ENCODE measurements around the gene IL17B. TPM values are rescaled to one million over a fixed set of nuclear protein-coding genes. Genes with fewer than 3 reads are reported as not detected.

IL17B gene
- total and polyA plus RNA-seq, 9 of the 15 experiments (the other 6 are each of a cell fraction or from before 2014, with no cell fraction given), result 0.28 to 2.6 (median 0.53) TPM; not detected in 2

DNA sequence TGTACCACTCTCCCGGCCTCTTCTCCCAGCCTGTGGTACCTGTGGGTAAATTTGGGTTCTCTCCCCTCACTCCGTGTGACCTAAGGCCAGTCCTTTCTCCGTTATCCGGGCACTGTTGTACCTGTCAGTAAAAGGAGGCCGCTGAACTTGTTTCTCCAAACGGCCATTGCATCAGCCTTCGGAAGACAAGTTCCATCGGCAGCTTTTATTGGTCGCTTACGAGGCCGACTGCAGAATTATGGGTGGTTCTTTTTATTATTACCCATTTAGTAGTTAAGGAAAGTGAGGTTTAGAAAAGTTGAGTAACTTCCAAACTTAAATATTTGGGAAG lies 33.2 kb downstream of the IL17B start (continued):
- TF ChIP-seq, protein P1, sequence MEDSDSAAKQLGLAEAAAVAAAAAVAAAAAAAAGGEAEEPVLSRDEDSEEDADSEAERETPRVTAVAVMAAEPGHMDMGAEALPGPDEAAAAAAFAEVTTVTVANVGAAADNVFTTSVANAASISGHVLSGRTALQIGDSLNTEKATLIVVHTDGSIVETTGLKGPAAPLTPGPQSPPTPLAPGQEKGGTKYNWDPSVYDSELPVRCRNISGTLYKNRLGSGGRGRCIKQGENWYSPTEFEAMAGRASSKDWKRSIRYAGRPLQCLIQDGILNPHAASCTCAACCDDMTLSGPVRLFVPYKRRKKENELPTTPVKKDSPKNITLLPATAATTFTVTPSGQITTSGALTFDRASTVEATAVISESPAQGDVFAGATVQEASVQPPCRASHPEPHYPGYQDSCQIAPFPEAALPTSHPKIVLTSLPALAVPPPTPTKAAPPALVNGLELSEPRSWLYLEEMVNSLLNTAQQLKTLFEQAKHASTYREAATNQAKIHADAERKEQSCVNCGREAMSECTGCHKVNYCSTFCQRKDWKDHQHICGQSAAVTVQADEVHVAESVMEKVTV (CRISPR knock-in tag; IDR thresholded peaks at IDR 0.05), result peak; percentile 11; the same call in 1 of the 2 replicates
- no peak for TF ChIP-seq GABPA (tag; conservative IDR thresholded peaks at IDR 0.05; ENCODE audit: low read depth)
- no peak for TF ChIP-seq MBD2 (IDR thresholded peaks at IDR 0.05; ENCODE audit: borderline replicate concordance, low read depth)
- TF ChIP-seq ZSCAN32 (CRISPR knock-in tag; IDR thresholded peaks at IDR 0.05), result peak; percentile 80; the same call in 1 of the 2 replicates
- TF ChIP-seq, protein P2, sequence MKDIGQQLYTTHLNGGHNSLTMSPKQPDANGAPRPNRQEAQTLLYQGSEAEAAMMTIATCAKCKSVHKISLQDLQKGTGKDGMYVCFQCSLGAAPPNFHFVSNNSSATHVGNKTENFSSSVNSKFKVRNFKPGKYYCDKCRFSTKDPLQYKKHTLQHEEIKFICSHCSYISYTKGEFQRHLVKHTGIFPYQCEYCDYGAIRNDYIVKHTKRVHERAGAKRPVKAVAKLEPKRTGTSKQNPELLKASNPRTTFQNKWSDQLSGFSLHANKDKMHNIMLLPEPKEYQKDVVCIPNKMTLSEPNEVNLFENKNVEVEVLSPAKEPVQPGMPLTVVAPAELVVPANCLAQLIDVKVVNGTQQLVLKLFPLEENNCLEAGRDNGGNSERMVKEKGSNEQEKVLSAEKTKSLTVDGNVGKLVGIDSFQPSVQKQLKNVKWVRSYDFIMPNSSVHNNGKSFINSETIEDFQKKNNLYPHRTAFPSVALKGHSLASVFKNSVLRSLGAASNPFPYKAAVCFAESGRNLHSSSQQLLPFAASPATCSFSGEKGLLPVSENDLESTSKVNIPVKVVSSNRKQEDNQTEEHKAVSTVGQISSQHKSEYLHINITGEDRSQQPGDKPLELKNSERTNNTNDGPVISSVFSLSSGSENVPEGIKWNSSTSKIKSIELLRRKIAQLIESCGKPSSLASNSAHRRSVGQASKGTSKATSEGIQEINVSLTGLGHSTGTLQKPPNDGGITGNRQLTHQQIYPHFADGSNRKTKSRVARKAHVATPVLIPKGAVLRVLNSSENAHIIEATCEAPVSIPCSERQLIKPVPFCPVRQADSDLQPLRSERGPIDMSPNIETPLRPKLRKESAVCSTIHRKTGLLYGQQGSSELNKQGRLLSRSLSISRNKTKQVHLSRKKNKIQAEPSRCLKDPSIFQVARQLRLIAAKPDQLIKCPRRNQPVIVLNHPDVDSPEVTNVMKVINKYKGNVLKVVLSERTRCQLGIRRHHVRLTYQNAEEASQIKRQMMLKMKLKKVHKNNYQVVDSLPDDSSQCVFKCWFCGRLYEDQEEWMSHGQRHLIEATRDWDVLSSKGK (CRISPR knock-in tag; IDR thresholded peaks at IDR 0.05), result no peak
- TF ChIP-seq ZNF551 (CRISPR knock-in tag; IDR thresholded peaks at IDR 0.05), result no peak
- peak; percentile 60 for TF ChIP-seq CEBPB (tag; IDR thresholded peaks at IDR 0.05)
- no peak for TF ChIP-seq GABPB1 (CRISPR knock-in tag; IDR thresholded peaks at IDR 0.05)
- no peak for TF ChIP-seq ZNF77 (CRISPR knock-in tag; IDR thresholded peaks at IDR 0.05)
- TF ChIP-seq JUND (IDR thresholded peaks at IDR 0.05; ENCODE audit: borderline replicate concordance, low read depth, low read length), result no peak
- TF ChIP-seq JUND (tag; IDR thresholded peaks at IDR 0.05; ENCODE audit: borderline replicate concordance, low read depth, low read length), result 0 out of 3 replicates have a peak, but pooled peaks have one; percentile 6
- no peak for TF ChIP-seq POLR3G (IDR thresholded peaks at IDR 0.05; ENCODE audit: extremely low read depth, insufficient read length, insufficient replicate concordance)
- TF ChIP-seq, protein P3, sequence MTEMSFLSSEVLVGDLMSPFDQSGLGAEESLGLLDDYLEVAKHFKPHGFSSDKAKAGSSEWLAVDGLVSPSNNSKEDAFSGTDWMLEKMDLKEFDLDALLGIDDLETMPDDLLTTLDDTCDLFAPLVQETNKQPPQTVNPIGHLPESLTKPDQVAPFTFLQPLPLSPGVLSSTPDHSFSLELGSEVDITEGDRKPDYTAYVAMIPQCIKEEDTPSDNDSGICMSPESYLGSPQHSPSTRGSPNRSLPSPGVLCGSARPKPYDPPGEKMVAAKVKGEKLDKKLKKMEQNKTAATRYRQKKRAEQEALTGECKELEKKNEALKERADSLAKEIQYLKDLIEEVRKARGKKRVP (CRISPR knock-in tag; IDR thresholded peaks at IDR 0.05), result peak; percentile 86
- TF ChIP-seq SAFB2 (IDR thresholded peaks at IDR 0.05; ENCODE audit: borderline replicate concordance, low read depth, low read length, severe bottlenecking), result no peak
- no peak for TF ChIP-seq SNIP1 (IDR thresholded peaks at IDR 0.05; ENCODE audit: low read depth)
- TF ChIP-seq ZNF12 (CRISPR knock-in tag; IDR thresholded peaks at IDR 0.05), result 0 out of 2 replicates have a peak, but pooled peaks have one; percentile 13
- TF ChIP-seq XRCC5 (IDR thresholded peaks at IDR 0.05; ENCODE audit: low read depth, low read length), result no peak
- TF ChIP-seq KDM1A (IDR thresholded peaks at IDR 0.05), result no peak
- TF ChIP-seq, protein P4, sequence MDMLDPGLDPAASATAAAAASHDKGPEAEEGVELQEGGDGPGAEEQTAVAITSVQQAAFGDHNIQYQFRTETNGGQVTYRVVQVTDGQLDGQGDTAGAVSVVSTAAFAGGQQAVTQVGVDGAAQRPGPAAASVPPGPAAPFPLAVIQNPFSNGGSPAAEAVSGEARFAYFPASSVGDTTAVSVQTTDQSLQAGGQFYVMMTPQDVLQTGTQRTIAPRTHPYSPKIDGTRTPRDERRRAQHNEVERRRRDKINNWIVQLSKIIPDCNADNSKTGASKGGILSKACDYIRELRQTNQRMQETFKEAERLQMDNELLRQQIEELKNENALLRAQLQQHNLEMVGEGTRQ (CRISPR knock-in tag; IDR thresholded peaks at IDR 0.05), result no peak
- no peak for TF ChIP-seq KDM5B (IDR thresholded peaks at IDR 0.05; ENCODE audit: insufficient replicate concordance, low read depth, low read length)
- no peak for TF ChIP-seq HMG20A (CRISPR knock-in tag; conservative IDR thresholded peaks at IDR 0.05)
- TF ChIP-seq FOXJ3 (CRISPR knock-in tag; IDR thresholded peaks at IDR 0.05), result no peak

Data from K562 (cell line).